ENCODE results near the gene PLD5. TPM values are rescaled to one million over a fixed set of nuclear protein-coding genes. Genes with fewer than 3 reads are reported as not detected.

Gene PLD5
- total RNA-seq, 1 experiment from 2014 or later, result 1.8 TPM

DNA sequence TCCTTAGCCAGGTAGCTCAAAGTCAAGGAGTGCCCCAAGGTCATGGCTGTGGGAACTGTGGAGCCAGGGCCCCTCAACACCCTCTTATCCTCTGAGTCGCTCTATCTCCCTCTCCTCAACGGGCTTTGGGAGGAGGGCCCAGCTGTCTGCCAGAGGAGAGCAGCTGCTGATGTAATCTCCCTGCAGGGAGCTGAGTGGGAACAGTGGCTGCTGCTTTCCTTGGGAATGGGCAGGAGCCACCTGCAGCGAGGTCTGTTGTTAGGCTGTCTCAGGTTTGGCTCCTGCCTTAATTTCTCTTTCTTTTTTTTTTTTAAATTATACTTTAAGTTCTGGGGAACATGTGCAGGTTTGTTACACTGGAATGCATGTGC lies 466.8 kb downstream of the PLD5 start:
- H3K9me3 Mint-ChIP-seq (ENCODE audit: unreplicated experiment), result no peaks in the 10 kb centered on the region
- H3K27ac Mint-ChIP-seq (ENCODE audit: unreplicated experiment), result no peak overlapping the region
- H3K27me3 Mint-ChIP-seq (ENCODE audit: insufficient read depth, unreplicated experiment), result no peaks in the 10 kb centered on the region
- no peaks in the 10 kb centered on the region for H3K4me1 ChIP-seq
- ChIA-PET POLR2A (no interaction called here), CTCF (interaction anchor here (0.6 kb wide), 1 partner anchor 697 kb away, joined by 3 read pairs; no protein-coding TSS in a partner anchor)
- intact Hi-C loops (cut with micrococcal nuclease; ENCODE audit: unreplicated experiment), result no loop called here
- H3K36me3 Mint-ChIP-seq (ENCODE audit: insufficient read depth, unreplicated experiment), result no peaks in the 10 kb centered on the region
- BruUV-seq (replicated peaks), result no TSS peak
- no peak overlapping the region for H3K4me3 Mint-ChIP-seq (ENCODE audit: unreplicated experiment)
- no peaks in the 10 kb centered on the region for H3K9me3 ChIP-seq
- H3K36me3 ChIP-seq (ENCODE audit: control insufficient read depth, insufficient read depth, low read length), result no peaks in the 10 kb centered on the region
- no peak for TF ChIP-seq CTCF (IDR thresholded peaks at IDR 0.05; ENCODE audit: insufficient read depth in 1 of 2, low read depth in 1 of 2, low read length in 1 of 2, severe bottlenecking in 1 of 2, unreplicated experiment in 1 of 2)
- H3K4me1 Mint-ChIP-seq (ENCODE audit: low read depth, unreplicated experiment), result no peaks in the 10 kb centered on the region
- no peak for DNase-seq
- no peaks in the 10 kb centered on the region for H3K27me3 ChIP-seq (replicated peaks; ENCODE audit: control insufficient read depth, insufficient read depth, low read length)
- H3K4me3 ChIP-seq (ENCODE audit: low read depth, low read length), result no peak overlapping the region

DNA sequence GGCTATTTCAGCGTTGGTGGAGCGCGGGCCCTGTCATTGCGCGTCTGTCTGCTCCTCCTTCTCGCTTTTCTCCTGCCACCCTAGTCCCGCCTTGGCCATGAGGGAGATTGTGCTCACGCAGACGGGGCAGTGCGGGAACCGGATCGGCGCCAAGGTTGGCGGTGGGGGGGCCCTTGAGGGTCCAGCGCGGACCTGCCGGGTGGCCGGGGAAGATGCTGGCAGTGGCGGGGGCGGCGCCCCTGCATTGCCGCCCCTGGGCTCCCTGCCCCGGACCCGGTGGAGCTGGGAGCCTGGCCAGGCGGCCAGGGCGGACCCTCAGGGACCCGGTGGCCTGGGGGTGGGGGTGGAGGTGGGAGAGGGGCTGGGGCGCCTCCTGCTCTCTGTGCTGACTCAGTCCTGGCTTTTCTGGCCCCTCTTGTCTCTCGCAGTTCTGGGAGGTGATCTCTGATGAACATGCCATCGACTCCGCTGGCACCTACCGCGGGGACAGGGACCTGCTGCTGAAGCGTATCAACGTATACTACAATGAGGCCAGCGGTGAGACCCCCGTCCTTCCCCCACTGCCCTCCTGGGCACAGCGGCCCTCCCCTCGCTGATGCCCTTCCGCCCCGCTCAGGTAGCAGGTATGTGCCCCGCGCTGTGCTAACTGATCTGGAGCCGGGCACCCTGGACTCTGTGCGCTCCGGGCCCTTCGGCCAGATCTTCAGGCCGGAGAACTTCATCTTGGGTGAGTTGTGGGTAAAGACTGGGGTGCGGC lies 467.3 kb downstream of the PLD5 start:
- ChIA-PET CTCF (interaction anchor here (0.6 kb wide), 1 partner anchor 697 kb away, joined by 3 read pairs; no protein-coding TSS in a partner anchor), POLR2A (no interaction called here)

GRCh38 chr1:242055749-242056320 lies 468.7 kb downstream of the PLD5 start:
- Histone ChIP-seq H3K9me3 (no peaks in the 10 kb centered on the region), H3K27me3 (replicated peaks; ENCODE audit: control insufficient read depth, insufficient read depth, low read length) (no peaks in the 10 kb centered on the region), H3K4me3 (ENCODE audit: low read depth, low read length) (no peak overlapping the region), H3K36me3 (ENCODE audit: control insufficient read depth, insufficient read depth, low read length) (no peaks in the 10 kb centered on the region), H3K4me1 (no peaks in the 10 kb centered on the region)
- CTCF ChIA-PET, result no interaction called here
- no peaks in the 10 kb centered on the region for H3K9me3 Mint-ChIP-seq (ENCODE audit: unreplicated experiment)
- TF ChIP-seq CTCF (IDR thresholded peaks at IDR 0.05; ENCODE audit: insufficient read depth in 1 of 2, low read depth in 1 of 2, low read length in 1 of 2, severe bottlenecking in 1 of 2, unreplicated experiment in 1 of 2), result no peak
- intact Hi-C loops (cut with micrococcal nuclease; ENCODE audit: unreplicated experiment), result no loop called here
- no TSS peak for BruUV-seq (replicated peaks)
- H3K27ac Mint-ChIP-seq (ENCODE audit: unreplicated experiment), result no peak overlapping the region
- no peaks in the 10 kb centered on the region for H3K4me1 Mint-ChIP-seq (ENCODE audit: low read depth, unreplicated experiment)
- POLR2A ChIA-PET, result no interaction called here
- DNase-seq, result no peak
- no peaks in the 10 kb centered on the region for H3K27me3 Mint-ChIP-seq (ENCODE audit: insufficient read depth, unreplicated experiment)
- H3K4me3 Mint-ChIP-seq (ENCODE audit: unreplicated experiment), result no peak overlapping the region
- H3K36me3 Mint-ChIP-seq (ENCODE audit: insufficient read depth, unreplicated experiment), result no peaks in the 10 kb centered on the region

More for the DNA sequence above, 467.3 kb downstream of the PLD5 start:
- BruUV-seq (replicated peaks), result no TSS peak
- Mint-ChIP-seq H3K27ac (ENCODE audit: unreplicated experiment) (no peak overlapping the region), H3K4me1 (ENCODE audit: low read depth, unreplicated experiment) (no peaks in the 10 kb centered on the region), H3K36me3 (ENCODE audit: insufficient read depth, unreplicated experiment) (no peaks in the 10 kb centered on the region), H3K9me3 (ENCODE audit: unreplicated experiment) (no peaks in the 10 kb centered on the region), H3K27me3 (ENCODE audit: insufficient read depth, unreplicated experiment) (no peaks in the 10 kb centered on the region), H3K4me3 (ENCODE audit: unreplicated experiment) (no peak overlapping the region)
- Histone ChIP-seq H3K4me3 (ENCODE audit: low read depth, low read length) (no peak overlapping the region), H3K27me3 (replicated peaks; ENCODE audit: control insufficient read depth, insufficient read depth, low read length) (no peaks in the 10 kb centered on the region), H3K4me1 (no peaks in the 10 kb centered on the region), H3K9me3 (no peaks in the 10 kb centered on the region), H3K36me3 (ENCODE audit: control insufficient read depth, insufficient read depth, low read length) (no peaks in the 10 kb centered on the region)
- no peak for DNase-seq
- intact Hi-C loops (cut with micrococcal nuclease; ENCODE audit: unreplicated experiment), result no loop called here
- TF ChIP-seq CTCF (IDR thresholded peaks at IDR 0.05; ENCODE audit: insufficient read depth in 1 of 2, low read depth in 1 of 2, low read length in 1 of 2, severe bottlenecking in 1 of 2, unreplicated experiment in 1 of 2), result no peak
